ENCODE results near the gene CABLES2. TPM values are rescaled to one million over a fixed set of nuclear protein-coding genes. Genes with fewer than 3 reads are reported as not detected.

Gene CABLES2
- total and polyA plus RNA-seq, 10 of the 15 experiments (the other 5 are each of a cell fraction or from before 2014, with no cell fraction given), result 2.2 to 14.9 (median 5.3) TPM

- TF ChIP-seq ZBTB11 (CRISPR knock-in tag; IDR thresholded peaks at IDR 0.05) (no peak), MAX (IDR thresholded peaks at IDR 0.05; ENCODE audit: low read depth, low read length) (no peak), NFYA (IDR thresholded peaks at IDR 0.05; ENCODE audit: borderline replicate concordance, low read depth, low read length) (no peak)
Observed at GRCh38 chr20:62452475-62453095, 45.5 kb upstream of the CABLES2 start (continued).

- DNase-seq (ENCODE audit: low read depth, low spot score) (no peak), FAIRE-seq (no peak), ATAC-seq (no peak)
- no peak overlapping the region for H3K27ac ChIP-seq (ENCODE audit: control insufficient read depth, insufficient read depth)
- BruUV-seq (replicated peaks), result no TSS peak
- H3K9me3 ChIP-seq (replicated peaks; ENCODE audit: control insufficient read depth, insufficient read depth, low read length), result no peaks in the 10 kb centered on the region
- H4K20me1 ChIP-seq (ENCODE audit: control insufficient read depth, insufficient read depth), result no peaks in the 10 kb centered on the region
- in situ Hi-C loops (cut with MboI) (no loop called here), intact Hi-C loops (cut with micrococcal nuclease; ENCODE audit: unreplicated experiment) (no loop called here)
- H3K27me3 ChIP-seq (replicated peaks in 1 of 2; ENCODE audit: control insufficient read depth in 2 of 2, insufficient read depth in 2 of 2, low read length in 1 of 2), result peaks cover 0 to 5% of the 10 kb centered on the region in 2 experiments; a peak in 3 of 4 replicates
- no peak overlapping the region for H3K4me3 ChIP-seq
- POLR2A ChIA-PET, result no interaction called here
- no peak for TF ChIP-seq E4F1 (IDR thresholded peaks at IDR 0.05; ENCODE audit: borderline replicate concordance, partially characterized antibody)
- no peak for TF ChIP-seq ATF3 (IDR thresholded peaks at IDR 0.05; ENCODE audit: borderline replicate concordance, extremely low read depth, low read depth, low read length)
- no peak for TF ChIP-seq MEF2A (IDR thresholded peaks at IDR 0.05; ENCODE audit: insufficient read depth, low read depth, low read length)
- TF ChIP-seq SRF (IDR thresholded peaks at IDR 0.05; ENCODE audit: low read depth in 2 of 2, low read length in 2 of 2), result no peak
- TF ChIP-seq TBL1XR1 (IDR thresholded peaks at IDR 0.05; ENCODE audit: low read depth, low read length), result no peak
- TF ChIP-seq ZNF384 (IDR thresholded peaks at IDR 0.05; ENCODE audit: borderline replicate concordance, low read depth, low read length), result no peak
- no peak for TF ChIP-seq CHD4 (IDR thresholded peaks at IDR 0.05)
- TF ChIP-seq RELB (IDR thresholded peaks at IDR 0.05; ENCODE audit: low read depth), result no peak
- TF ChIP-seq CBX5 (IDR thresholded peaks at IDR 0.05; ENCODE audit: low read depth), result no peak
- H3K79me2 ChIP-seq (ENCODE audit: control insufficient read depth, insufficient read depth, low read length), result no peaks in the 10 kb centered on the region
- CTCF ChIA-PET, result no interaction called here
- no peak overlapping the region for H3K9ac ChIP-seq (ENCODE audit: control insufficient read depth, insufficient read depth, low read length)
- no peak overlapping the region for H3K4me2 ChIP-seq (ENCODE audit: control insufficient read depth, insufficient read depth)
- H3K36me3 ChIP-seq (ENCODE audit: control insufficient read depth in 2 of 2, insufficient read depth in 2 of 2, low read length in 1 of 2), result no peaks in the 10 kb centered on the region
- WGBS (ENCODE audit: insufficient coverage, insufficient replicate concordance, low lambda C conversion rate, missing lambda C conversion rate), result 63% methylated on average over 3 of the region's 3 CpGs
- RAD21 ChIA-PET (ENCODE audit: unreplicated experiment), result no interaction called here
- H3K4me1 ChIP-seq (ENCODE audit: control insufficient read depth, insufficient read depth, low read length), result no peaks in the 10 kb centered on the region
- no peak overlapping the region for H2AFZ ChIP-seq (ENCODE audit: control insufficient read depth, low read depth, low read length)
- SMC1A ChIA-PET (ENCODE audit: uncharacterized antibody, unreplicated experiment), result no interaction called here
Observed at GRCh38 chr20:62451970-62452369, 44.9 kb upstream of the CABLES2 start.
